K562 (cell line): Measurements from ENCODE around the gene IPO13.

Experiments
- AFF4 ChIP-seq: sonication (generic); formaldehyde crosslinking; IDR thresholded peaks from 2 replicates; pipeline ENCODE4 v1.8.0; 2023; ENCODE audit warnings: mild to moderate bottlenecking, missing genetic modification reagents
- CBFA2T3 ChIP-seq: fragments of 450-650 bp; IDR thresholded peaks from 2 replicates; pipeline ENCODE4 v1.6.1; 2017
- CHD1 ChIP-seq: fragments of 200-600 bp; sonication (generic); IDR thresholded peaks from one replicate; pipeline ENCODE4 v1.6.1; 2012; ENCODE audit warnings: mild to moderate bottlenecking, moderate library complexity, low read length, inconsistent platforms
- MED1 ChIP-seq: sonication (generic); formaldehyde crosslinking; IDR thresholded peaks from 2 replicates; pipeline ENCODE4 v1.8.1; 2023; ENCODE audit warnings: missing genetic modification reagents, borderline replicate concordance
- MNT ChIP-seq, 2 experiments: fragments of 450-650 bp; conservative IDR thresholded peaks; 2 replicates each; pipeline ENCODE4 v1.6.1; 2017; ENCODE audit warnings: mild to moderate bottlenecking in 2 of 2, moderate library complexity in 2 of 2
- OTX1 ChIP-seq: fragments of 450-650 bp; formaldehyde crosslinking; IDR thresholded peaks from 2 replicates; pipeline ENCODE4 v1.4.0; 2022; ENCODE audit warnings: mild to moderate bottlenecking
- PCBP1 ChIP-seq: fragments of 200-400 bp; formaldehyde crosslinking; IDR thresholded peaks from 2 replicates; pipeline ENCODE4 v1.6.1; 2018; ENCODE audit warnings: mild to moderate bottlenecking, low read depth, low read length; ENCODE audit not compliant: poor library complexity, severe bottlenecking
- POLR2A ChIP-seq: fragments of 450-650 bp; conservative IDR thresholded peaks from 2 replicates; pipeline ENCODE4 v1.6.1; 2016
- POLR3A ChIP-seq: IDR thresholded peaks from 2 replicates; pipeline ENCODE4 v1.6.1; 2011; ENCODE audit warnings: borderline replicate concordance, mild to moderate bottlenecking, moderate library complexity; ENCODE audit not compliant: insufficient read length, insufficient read depth; ENCODE audit errors: extremely low read depth
- RAD21 ChIP-seq, 2 experiments: fragments of 250-450 bp in 1 of 2; fragments of 450-650 bp in 1 of 2; sonication (Bioruptor Pico) in 1 of 2; formaldehyde crosslinking in 1 of 2; IDR thresholded peaks in 1 of 2; conservative IDR thresholded peaks in 1 of 2; 2 replicates each; pipeline versions ENCODE4 v1.4.0 to v1.8.0; 2020 to 2022; ENCODE audit warnings: mild to moderate bottlenecking in 2 of 2, moderate library complexity in 1 of 2
- REST ChIP-seq, 2 experiments: fragments of 450-650 bp; formaldehyde crosslinking in 1 of 2; IDR thresholded peaks; 2 replicates each; pipeline versions ENCODE4 v1.4.0 to v1.6.1; 2014 to 2020; ENCODE audit warnings: mild to moderate bottlenecking in 2 of 2, borderline replicate concordance in 1 of 2, low read depth in 1 of 2
- ZBTB33 ChIP-seq: sonication (generic); formaldehyde crosslinking; IDR thresholded peaks from 2 replicates; pipeline ENCODE4 v1.8.1; 2023; ENCODE audit warnings: mild to moderate bottlenecking, missing genetic modification reagents

GRCh38 chr1:43913666-43914360, 32.9 kb upstream of the IPO13 start:
- no peak for TF ChIP-seq MED1
- no peak for TF ChIP-seq OTX1 (CRISPR knock-in tag)
- no peak for TF ChIP-seq CHD1
- TF ChIP-seq RAD21 (CRISPR knock-in tag; conservative IDR thresholded peaks at IDR 0.05 in 1 of 2, IDR thresholded peaks at IDR 0.05 in 1 of 2), result no peak
- no peak for TF ChIP-seq PCBP1
- TF ChIP-seq ZBTB33, result no peak
- no peak for TF ChIP-seq CBFA2T3
- TF ChIP-seq REST (IDR thresholded peaks at IDR 0.05; ENCODE audit: borderline replicate concordance), result no peak
- no peak for TF ChIP-seq REST (CRISPR knock-in tag; IDR thresholded peaks at IDR 0.05; ENCODE audit: low read depth)
- no peak for TF ChIP-seq POLR2A
- no peak for TF ChIP-seq AFF4 (CRISPR knock-in tag)
- TF ChIP-seq POLR3A, result no peak
- TF ChIP-seq MNT (conservative IDR thresholded peaks at IDR 0.05), result no peak
